Left ventricle myocardium superior (tissue), 1 donor: ENCODE measurements around the gene LRRC47. TPM values are rescaled to one million over a fixed set of nuclear protein-coding genes. Genes with fewer than 3 reads are reported as not detected.
A peak's percentile ranks its signal among the peaks of the same experiment; 100 is the strongest.

Experiments
- ATAC-seq: fragments of 200-7000 bp; cut with Tn5 transposase; one replicate; pipeline ENCODE4 v1.9.1; 2020; ENCODE audit warnings: mild to moderate bottlenecking, moderate library complexity
- DNase-seq: peaks from one replicate; pipeline ENCODE4 v3.0.0-alpha.2; 2020
- intact Hi-C: fragments of 100-400 bp; cut with micrococcal nuclease; formaldehyde crosslinking; loops from one replicate; pipeline ENCODE4 v1.11.0; 2022
- total RNA-seq: library from RNA; stranded (reverse); fragmentation: NEBNext Ultra II Directional; extraction: Animal tissue kit (Norgen Biotek cat#: 25700); gene quantifications from one replicate; pipeline ENCODE4 v1.2.1, GENCODE V29; 2021
- donor health status: DM: no; HTN: yes; CAD: no; lungs with severe emphysema.

The LRRC47 gene
- total RNA-seq, 1 donor from 2014 or later: 57.5 TPM

DNA sequence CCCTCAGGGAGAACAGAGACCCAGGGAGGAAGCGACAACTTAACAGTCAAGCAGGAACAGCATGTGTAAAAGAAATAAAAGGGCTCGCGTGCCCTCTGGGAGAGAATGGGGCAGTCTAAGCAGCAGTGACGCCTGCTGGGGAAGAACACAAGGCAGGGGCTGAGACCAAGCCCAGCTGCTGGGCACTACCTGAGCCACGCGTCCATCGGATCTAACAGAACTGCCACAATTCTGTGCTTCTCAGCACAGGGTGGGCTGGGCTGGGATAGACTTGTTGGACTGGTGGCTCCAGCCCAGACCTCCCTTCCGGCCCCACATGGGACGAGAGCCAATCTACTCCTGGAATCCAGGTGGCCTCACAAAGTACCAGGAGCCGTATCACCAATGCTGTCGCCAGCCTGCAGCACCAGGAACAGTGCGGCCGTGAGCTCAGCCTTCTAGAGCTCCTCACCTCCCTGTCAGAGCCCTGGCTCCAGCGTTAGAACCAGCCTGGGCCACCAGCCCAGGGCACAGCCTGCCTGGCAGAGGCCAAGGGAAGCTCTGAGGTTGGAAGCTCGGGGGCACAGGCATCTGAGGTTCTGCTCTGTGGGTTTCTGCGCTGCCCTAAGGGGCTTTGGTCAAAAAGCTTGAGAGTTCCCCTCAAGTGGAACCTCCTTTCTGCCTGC lies 7.4 kb downstream of the LRRC47 start:
- peak; percentile 64 for ATAC-seq
- no peak for DNase-seq
- intact Hi-C loops: no loop called here

DNA sequence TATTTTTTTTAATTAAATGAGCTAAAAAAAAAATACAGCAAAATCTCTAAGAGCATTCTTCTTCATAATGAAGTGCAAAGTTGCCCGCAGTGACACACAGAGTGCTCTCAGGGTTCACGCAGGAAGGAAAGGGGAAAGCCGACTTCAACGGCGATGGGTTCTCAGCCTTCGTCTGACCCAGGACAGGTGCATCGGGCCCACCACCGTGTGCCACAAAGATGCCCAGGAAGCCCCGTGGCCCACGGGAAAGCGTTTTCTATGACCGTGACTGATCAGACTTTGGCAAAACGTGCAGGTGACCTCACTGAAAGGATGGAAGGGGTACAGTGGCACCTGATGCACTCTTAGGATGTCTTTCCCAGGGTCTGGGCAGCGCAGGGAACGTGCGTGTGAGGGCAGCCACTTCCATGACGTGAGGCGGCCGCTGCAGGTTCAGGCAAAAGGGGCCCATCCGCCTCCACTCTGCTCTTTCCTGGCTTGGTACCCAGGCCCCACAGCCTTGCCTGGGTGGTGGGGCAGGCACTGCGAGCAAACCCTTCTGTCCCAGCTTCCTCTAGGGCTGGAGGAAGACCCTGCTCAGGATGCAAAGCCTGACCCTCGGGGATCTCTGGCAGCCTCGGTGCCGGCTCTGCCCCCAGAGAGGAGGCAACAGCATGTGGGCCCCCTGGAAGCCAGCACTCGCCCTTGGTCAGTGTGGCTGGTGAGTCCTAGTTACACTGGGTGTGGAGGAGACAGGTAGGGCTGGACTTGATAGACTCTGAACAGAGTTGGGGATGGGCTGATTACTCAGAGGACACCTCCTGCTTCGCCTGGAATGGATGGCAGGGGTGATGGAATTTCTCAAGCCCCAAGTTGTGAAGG lies 8.3 kb downstream of the LRRC47 start:
- no peak for ATAC-seq
- intact Hi-C loops: no loop called here
- no peak for DNase-seq

DNA sequence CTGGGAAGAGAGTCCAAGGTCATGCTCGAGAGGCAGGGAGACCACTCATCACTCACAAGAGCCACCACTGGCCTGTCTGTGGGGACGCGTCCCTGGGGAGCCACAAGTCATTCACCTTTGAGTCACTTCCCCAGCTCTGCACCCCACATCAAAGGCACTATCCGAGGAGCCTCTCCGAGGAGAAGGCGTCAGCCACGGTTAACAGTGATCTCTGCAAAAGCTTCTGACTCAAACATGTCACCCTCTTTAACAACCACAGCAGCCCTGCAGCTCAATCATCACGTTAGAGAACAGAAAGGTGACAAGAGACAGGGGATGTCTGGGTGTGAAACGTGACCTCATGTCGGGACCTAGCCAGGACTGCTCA lies 9.0 kb downstream of the LRRC47 start:
- intact Hi-C loops: no loop called here
- ATAC-seq (no peak), DNase-seq (no peak)

DNA sequence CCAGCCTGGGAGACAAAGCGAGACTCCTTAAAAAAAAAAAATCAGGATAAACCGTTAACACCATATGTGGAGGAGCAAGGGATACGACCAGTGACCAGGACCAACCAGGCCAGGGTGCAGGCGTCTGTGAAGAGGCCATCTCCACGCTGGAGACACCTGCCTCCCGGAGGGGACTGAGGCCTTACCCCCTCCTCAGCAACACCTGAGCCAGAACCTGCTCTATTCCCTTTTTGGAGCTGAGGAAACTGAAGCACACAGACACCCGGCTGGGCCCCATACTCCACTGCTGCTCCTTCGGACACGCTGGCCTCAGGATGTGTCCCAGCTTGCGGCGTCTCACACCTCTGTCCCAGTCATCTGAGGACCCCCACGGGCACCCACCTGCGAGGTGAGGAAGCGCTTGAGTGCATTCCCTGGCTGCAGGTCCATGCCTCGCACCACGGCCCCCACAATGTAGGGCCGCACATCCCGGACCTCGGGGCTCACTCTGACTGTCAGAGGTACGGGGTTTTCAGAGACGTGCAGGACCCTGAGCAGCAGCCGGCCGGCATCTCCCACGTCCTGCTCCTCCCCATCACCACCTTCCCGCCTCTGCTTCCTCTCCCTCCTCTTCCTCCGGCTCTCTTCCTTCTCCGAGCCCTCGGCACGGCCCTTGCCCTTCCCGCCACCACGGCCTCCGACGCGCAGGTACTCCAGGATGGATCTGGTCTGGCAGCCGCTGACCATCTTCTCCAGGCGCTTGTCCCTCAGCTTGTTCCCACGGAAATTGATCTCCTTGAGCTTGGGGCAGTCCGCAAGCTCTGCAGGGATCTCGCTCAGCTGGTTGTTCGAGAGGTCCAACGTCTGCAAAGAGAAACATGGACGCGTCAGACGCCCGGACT lies 9.6 kb downstream of the LRRC47 start:
- ATAC-seq: no peak
- intact Hi-C loops: no loop called here
- DNase-seq: no peak

DNA sequence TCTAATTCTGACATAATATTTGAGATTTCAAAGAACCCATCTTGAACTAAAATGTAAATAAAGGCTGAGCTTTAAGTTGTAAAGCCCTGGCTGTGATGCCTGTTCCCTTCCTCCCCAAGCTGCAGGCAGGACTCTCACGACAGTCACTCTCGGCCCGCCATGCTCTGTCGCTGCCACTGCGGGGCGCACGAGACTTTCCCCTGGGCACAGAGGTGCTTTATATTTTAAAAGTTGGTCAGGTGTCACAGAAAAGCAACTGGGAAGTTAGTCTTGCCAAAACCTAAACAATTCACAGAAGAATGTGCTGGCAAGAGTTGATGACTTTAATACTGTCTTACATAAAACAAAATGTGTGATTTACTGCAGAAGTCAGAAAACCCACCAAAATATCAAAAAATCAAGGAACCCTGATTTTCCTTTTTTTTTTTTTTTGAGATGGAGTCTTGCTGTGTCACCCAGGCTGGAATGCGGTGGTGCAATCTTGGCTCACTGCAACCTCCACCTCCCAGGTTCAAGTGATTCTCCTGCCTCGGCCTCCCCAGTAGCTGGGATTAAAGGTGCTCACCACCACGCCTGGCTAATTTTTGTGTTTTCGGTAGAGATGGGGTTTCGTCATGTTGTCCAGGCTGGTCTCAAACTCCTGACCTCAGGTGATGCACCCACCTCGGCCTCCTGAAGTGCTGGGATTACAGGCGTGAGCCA lies 10.7 kb downstream of the LRRC47 start:
- DNase-seq: no peak
- intact Hi-C loops: no loop called here
- ATAC-seq: no peak

DNA sequence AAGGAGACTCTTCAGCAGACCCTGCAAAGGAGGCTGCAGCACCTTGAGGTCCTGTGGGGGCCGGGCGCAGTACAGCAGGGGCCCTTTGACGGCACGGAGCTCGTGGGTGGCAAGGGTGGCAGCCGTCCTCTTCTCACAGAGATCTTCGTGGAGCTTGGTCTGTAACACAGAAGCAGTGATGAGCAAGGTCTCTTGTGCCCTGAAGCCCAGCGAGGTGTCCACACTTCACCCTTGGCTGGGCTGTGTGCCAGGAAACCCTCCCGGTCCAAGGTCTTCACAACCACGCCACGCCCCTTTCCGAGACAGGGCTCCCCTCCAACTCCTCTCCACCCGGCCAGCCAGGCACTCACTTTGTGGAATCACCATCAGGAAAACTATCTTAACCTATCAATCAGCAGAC lies 11.3 kb downstream of the LRRC47 start:
- DNase-seq (peak; percentile 72), ATAC-seq (peak; percentile 59)
- intact Hi-C loops: no loop called here

DNA sequence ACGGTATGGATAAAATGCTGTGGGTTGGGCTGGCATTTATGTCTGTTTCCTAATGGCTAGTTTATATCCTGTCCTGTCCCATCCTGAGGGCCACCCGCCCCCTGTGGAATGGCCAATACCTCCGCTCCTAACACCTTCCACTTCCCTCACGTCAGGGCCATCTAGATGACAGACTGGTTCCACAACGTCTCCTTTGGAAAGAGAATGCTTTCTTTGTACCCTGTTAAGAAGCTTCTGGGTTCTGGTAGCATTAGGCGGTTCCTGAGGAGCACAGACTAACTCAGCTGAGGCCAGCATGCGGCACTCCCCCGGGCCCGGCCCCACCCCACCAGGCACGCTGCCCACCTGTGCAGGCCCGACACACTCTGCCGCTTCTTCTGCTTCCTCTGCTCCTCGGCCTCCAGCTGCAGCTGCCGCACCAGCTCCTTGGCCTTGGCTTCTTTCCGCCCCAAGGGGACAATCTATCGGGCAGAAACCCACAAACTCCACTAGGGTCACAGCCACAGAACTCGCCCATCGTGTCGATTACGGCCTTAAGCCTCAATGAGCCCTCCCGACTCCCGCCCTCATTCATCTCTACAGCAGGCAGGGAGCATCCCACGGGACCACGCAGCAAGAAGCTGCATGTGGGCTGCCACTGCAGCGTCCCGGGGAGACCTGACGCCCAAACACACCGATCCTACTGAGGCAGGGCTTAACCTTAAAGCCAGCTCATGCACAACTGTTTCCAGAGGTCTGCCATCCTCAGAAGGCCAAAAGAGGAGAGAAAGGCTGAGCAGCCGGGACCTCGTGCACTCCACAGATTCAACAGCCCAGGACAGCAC lies 12.4 kb downstream of the LRRC47 start:
- DNase-seq (no peak), ATAC-seq (no peak)
- intact Hi-C loops: no loop called here

DNA sequence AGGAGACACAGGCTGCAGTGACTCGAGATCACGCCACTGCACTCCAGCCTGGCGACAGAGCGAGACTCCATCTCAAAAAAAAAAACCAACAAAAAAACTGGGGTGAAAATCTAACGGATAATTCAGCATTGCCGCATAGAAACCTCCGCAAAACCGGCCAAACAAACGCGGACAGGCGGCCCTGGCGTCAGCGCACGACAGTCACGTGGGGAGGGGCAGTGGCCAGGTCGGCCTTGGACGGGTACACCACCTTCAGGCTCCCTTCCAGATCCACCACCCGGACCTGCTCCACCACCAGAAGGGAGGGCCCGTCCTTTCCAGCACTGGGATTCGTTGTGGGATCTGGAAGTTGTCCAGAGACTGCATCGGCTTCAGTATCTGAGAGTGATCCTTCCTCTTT lies 15.4 kb downstream of the LRRC47 start:
- intact Hi-C loops: no loop called here
- ATAC-seq (no peak), DNase-seq (peak; percentile 12)

DNA sequence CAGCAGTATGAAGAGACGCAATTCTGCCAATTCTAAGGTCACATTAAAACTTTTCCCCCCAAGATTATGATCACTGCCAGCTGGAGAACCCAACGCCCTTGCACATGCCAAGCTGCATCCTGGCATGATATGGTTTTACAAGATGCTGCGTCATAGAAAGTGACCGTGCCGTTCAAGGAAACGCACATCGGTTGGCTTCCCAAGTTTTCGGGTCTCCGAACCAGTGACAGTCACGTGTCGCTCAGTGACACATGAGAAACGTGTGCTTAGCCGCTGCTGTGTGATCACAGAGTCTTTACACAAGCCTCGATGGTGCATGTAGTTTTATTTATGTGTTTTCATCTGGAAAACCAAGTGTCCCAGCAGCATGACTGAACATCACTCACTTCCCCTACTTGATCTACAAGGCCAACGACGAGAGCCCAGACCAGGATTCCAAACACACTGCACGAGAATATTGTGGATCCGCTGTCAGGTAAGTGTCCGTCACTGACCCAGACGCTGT lies 16.3 kb downstream of the LRRC47 start:
- DNase-seq (peak; percentile 14), ATAC-seq (no peak)
- intact Hi-C loops: no loop called here

DNA sequence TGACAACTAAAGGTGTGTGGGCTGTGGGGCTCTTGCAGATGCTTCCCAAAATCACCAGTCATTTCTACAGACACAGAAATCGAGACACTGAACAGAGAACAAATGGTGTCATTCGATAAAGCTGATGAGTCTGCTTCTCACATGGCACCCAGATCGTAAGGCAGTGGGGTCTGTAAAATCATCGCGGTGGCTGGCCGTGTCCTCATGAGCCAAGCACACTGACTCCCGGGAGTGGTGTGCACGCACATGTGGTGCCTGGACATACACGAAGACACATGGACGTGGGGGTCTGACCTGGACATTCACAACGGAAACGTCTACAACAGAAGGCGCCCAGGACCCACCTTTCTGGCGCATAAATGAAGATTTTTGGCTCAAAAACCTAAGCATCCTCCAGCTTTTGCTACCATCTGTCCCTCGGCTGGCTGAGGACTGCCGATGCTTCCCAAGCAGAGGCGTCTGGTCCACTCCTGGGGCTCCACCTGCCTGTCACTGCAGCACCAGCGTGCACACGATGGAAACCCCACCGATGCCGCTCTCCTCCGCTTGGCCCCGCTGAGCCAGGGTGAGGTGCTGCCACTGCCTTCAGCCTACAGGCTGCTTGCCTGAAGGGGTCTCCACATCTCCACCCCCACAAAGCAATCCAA lies 16.9 kb downstream of the LRRC47 start:
- intact Hi-C loops: no loop called here
- ATAC-seq: no peak
- peak; percentile 26 for DNase-seq

DNA sequence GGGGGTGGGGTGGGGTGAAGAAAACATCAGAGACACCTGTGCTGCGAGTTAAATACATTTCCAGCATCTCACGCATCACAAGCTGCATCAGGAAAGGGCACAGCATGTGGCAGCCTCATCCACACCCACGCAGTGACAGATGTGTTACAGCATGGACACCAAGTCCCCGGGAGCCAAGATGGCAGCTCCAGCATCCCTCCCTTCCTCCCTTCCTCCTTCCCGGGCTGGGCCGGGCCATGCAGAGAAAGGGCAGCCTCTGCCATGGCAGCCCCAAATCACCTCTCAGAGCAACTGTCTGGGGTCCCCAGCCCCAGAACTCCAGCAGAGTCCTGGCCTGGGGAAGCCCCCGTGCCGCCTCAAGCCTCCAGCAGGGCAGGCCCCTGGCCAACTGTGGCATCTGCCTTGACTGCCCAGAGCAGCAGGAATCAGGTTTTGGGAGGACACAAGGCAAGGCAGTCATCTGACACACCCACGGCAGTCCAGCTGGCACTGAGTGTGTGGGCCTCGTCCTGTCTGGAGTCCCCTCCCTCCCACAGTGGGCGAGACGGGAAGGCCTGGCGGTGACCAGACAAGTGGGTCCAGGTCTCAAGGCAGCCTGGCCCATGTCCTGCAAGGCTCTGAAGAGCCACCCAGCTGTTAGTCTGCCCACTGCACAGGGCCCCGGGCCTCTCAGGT lies 17.6 kb downstream of the LRRC47 start:
- ATAC-seq: peak; percentile 10
- no peak for DNase-seq
- intact Hi-C loops: no loop called here

DNA sequence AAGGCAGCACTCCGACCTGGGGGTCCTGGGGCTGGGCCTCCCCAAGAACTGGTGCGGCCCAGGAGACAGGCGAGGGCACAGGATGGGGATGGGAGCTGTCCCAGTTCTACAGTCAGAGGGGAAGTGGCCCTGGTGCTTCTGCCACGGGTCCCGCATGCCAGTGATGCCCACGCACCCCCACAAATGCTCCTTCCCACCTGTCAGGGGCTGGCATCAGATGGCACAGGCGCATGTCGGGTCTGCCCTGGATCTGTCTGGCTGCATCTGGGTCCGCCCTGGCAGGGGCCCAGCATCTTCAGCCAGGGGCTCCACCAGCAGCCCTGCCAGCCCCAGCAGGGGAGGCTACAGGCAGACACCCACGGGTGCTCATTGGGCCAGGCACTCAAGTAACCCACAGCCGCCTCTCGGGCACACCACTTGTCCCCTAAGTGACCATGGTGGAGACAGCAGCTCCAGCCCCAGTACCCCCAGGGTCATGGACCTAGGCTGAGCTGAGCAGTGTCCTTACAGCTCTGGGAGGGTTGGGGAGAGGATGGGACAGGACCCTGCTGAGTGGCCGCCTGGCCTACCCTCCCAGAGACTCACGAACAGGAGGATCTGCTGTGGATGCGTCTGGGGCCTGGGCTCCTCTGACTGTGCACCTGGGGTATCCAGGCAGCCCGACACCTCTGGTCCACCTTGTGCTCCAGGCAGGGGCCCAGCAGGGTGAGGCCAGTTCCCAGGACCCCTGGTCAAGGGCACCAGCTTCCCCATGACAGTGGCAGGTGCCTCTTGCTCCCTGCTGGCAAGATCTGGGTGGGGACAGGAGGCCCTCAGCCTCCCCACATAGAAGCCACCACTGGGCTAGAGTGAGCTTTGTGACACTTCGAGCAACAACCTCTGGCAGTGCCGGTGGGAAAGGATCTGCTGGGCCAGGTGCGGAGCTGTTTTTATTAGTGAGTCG lies 18.4 kb downstream of the LRRC47 start:
- DNase-seq (no peak), ATAC-seq (no peak)
- intact Hi-C loops: no loop called here

DNA sequence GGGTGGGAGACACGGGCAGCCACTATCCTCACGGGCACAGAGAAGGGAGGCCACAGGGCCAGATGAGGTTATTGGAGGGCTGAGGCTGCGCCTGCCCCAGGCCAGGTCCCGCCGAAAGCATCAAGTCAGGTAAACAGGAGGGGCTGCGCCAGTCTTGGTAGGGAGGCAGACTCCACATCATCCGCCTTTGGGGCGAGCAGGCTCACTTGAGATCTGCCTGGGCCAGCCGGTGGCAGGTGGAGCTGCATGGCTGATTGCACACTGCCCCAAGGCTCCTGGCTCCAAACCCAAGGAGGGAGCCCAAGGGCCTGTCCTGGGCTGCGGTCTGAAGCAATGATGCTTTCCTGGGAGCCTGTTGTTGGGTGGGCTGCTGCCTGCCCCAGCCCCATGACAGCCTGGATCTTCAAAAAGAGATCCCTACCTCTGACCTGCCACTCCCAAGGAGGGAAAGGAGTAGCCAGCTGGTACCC lies 19.2 kb downstream of the LRRC47 start:
- no peak for ATAC-seq
- DNase-seq: no peak
- intact Hi-C loops: no loop called here

DNA sequence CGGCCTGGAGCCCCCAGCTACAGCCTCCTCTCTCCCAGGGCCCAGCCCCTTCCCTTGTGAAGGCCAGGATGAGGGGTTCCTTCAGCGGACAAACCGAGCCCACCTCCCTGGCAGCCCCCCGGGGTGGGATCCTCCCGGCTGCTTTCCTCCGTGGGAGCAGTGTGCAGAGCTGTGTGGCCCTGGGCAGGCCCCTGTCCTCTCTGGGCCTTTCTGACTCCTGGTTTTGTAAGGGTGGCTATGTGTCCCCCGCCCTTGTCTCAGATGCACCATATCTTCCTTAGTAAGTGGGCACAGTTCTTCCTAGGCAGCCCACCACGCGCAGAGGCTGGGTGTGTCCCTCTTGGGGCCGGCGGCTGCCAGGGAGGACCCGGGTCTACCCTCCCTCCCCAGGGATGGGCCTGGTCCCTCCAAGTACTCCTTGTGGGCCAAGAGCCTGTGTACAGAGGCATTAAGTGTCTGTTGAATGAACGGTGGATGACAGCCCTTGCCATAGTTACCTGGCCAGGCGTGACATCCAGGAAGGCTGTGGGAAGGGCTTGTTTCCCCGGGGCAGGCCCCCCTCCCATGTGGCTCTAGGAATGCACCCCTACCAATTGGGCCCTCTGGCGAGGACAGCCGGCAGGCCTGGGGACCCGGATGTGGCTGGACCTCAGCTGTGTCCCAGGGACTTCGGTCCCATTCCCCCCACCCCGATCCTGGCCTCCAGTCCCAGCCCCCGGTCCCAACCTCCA lies 19.9 kb downstream of the LRRC47 start:
- intact Hi-C loops: no loop called here
- ATAC-seq: no peak
- DNase-seq: no peak

DNA sequence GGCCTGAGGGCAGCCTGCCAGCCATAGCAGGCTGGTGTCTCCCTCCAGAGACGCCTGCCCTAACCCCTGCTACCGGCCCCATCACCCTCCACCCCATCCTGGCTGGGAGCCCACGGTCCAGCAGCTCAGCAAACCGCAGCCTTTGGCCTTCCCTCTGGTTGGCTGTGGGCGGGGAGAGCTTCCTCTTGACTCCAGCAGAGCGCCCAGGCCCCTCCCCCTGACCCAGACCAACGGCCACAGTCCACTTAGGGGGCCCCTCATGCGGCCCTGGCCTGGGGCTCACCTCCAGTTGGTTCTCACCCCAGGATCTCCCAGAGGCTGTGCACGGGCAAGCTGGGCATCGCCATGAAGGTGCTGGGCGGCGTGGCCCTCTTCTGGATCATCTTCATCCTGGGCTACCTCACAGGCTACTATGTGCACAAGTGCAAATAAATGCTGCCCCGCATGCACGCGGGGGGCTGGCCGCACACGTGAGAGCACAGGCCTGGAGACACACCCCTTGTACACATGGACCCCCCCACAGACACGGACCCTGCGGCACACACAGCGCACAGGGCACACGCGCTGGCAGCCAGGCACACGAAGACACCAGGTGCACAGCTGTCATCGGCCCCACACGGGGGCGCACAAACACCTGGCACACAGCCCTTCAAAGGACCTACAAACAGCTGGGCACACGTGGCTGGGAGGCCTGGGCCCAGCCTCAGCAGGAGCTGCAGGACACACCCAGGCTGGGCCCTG lies 20.6 kb downstream of the LRRC47 start:
- ATAC-seq: no peak

More for the DNA sequence above, 20.6 kb downstream of the LRRC47 start:
- intact Hi-C loops: no loop called here
- peak; percentile 69 for DNase-seq
